SH-SY5Y (cell line): Measurements from ENCODE around the gene ITPKB.

ENCODE experiments used
- GATA2 ChIP-seq: IDR thresholded peaks from 2 replicates; pipeline ENCODE4 v1.6.1; 2011; ENCODE audit warnings: mild to moderate bottlenecking, low read depth, low read length
- GATA3 ChIP-seq: IDR thresholded peaks from 2 replicates; pipeline ENCODE4 v1.6.1; 2011; ENCODE audit warnings: low read depth, mild to moderate bottlenecking, low read length, moderate library complexity

DNA sequence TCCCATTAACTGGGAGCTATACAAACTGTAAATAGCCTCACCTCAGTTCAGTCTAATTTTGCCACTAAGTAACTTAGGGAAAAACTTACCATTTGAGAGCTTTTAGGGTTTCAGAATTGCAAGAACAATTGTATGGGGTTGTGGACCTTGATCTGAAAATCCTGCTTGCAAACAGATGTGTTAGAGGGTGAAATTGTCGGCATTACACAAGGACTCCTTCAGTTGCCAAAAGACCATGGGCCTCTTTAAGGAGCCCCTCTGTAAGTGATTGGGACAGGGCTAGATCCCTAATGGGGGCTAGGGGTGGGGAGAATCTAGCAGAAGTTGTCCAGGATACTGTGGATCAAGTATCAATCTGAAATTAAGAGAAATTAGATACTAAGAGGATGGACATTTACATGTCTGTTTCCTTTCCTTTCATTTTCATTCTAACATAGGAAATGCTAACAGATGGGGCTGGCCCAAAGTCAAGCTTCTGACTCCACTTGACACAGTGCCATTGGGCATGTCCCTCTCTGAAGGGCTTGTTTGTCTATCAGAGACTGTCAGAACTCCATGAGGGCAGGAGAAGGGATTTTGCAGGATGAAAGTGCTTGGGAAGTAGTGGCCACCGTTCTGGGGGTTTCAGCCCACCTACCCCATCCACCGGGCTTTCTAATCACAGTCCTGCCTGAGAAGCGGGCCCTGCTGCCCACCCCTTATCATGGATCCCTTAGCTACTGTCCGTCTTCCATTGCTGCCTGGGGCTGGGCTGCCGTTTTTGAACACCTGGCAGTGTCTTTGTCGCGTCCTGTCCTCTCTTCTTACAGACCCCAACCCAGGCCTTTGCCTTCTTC is 135.8 kb downstream of the ITPKB start:
- no peak for TF ChIP-seq GATA2
- TF ChIP-seq GATA3: no peak
